Endothelial cell of umbilical vein (primary cell): Measurements from ENCODE around the gene ATP4A. TPM values are rescaled to one million over a fixed set of nuclear protein-coding genes. Genes with fewer than 3 reads are reported as not detected.

Source experiments
- BruUV-seq: library from RNA; stranded (reverse); fragments of 400-500 nt; replicated peaks from 2 replicates; lab custom pipeline; 2021; lab: Mats Ljungman, UMichigan
- CTCF ChIA-PET: fragments of 300-600, 350-600 bp; sonication (Branson Sonifier 250); formaldehyde crosslinking; loops from one replicate; lab custom pipeline; 2021; ENCODE audit warnings: antibody characterized with exemption, inconsistent platforms; lab: Charles Lee
- POLR2A ChIA-PET: fragments of 300-600, 350-600 bp; sonication (Branson Sonifier 250); formaldehyde crosslinking; loops from one replicate; lab custom pipeline; 2021; ENCODE audit warnings: antibody characterized with exemption, inconsistent platforms; lab: Charles Lee
- DNase-seq: peaks from one replicate; pipeline ENCODE4 v3.0.0-alpha.2; 2011; ENCODE audit warnings: low read depth, low spot score
- FAIRE-seq: peaks from 2 replicates; lab custom pipeline; 2011; peaks lifted over from hg19 to GRCh38; lab: Jason Lieb, UNC
- H2AFZ ChIP-seq: 2 replicates; pipeline ENCODE4 v1.6.0; 2012; ENCODE audit warnings: low read depth, low read length, control low read depth, inconsistent platforms
- H3K27ac ChIP-seq: 2 replicates; pipeline ENCODE4 v1.5.1; 2011; ENCODE audit warnings: low read depth, mild to moderate bottlenecking, control low read depth, low read length, moderate library complexity; ENCODE audit not compliant: insufficient read depth
- H3K27me3 ChIP-seq, 2 experiments: 2 replicates each; pipeline versions ENCODE4 v1.6.0 to v1.6.1; 2011; ENCODE audit warnings: low read length in 2 of 2, mixed read lengths in 1 of 2; ENCODE audit not compliant: control insufficient read depth in 2 of 2, insufficient read depth in 2 of 2
- H3K36me3 ChIP-seq, 2 experiments: 2 replicates in 1 of 2; 3 replicates in 1 of 2; pipeline ENCODE4 v1.5.1; 2011; ENCODE audit warnings: low read length in 2 of 2, mild to moderate bottlenecking in 1 of 2, moderate library complexity in 1 of 2; ENCODE audit not compliant: control insufficient read depth in 2 of 2, insufficient read depth in 2 of 2; ENCODE audit errors: extremely low read depth in 1 of 2
- H3K4me1 ChIP-seq: 3 replicates; pipeline ENCODE4 v1.5.1; 2011; ENCODE audit warnings: mild to moderate bottlenecking, low read length; ENCODE audit not compliant: control insufficient read depth, insufficient read depth; ENCODE audit errors: extremely low read depth
- H3K4me2 ChIP-seq: 2 replicates; pipeline ENCODE4 v1.6.1; 2011; ENCODE audit warnings: low read length, control low read depth, mixed read lengths; ENCODE audit not compliant: insufficient read depth
- H3K4me3 ChIP-seq, 3 experiments: fragments of 200-600 bp in 1 of 3; sonication (generic), shearing (Covaris generic) in 1 of 3; replicated peaks in 1 of 3; 2 replicates each; pipeline ENCODE4 v1.5.1; 2011 to 2016; ENCODE audit warnings: control low read depth in 3 of 3, low read length in 3 of 3, mild to moderate bottlenecking in 2 of 3, inconsistent platforms in 1 of 3, low read depth in 1 of 3, moderate library complexity in 1 of 3; ENCODE audit not compliant: insufficient read depth in 1 of 3
- H3K79me2 ChIP-seq: 2 replicates; pipeline ENCODE4 v1.6.0; 2012; ENCODE audit warnings: low read length, inconsistent platforms; ENCODE audit not compliant: control insufficient read depth, insufficient read depth
- H3K9ac ChIP-seq: replicated peaks from 2 replicates; pipeline ENCODE3; 2011; ENCODE audit warnings: low read length, control low read depth; ENCODE audit not compliant: insufficient read depth; ENCODE audit errors: extremely low read depth
- H3K9me1 ChIP-seq: replicated peaks from 3 replicates; pipeline ENCODE4 v1.6.0; 2011; ENCODE audit warnings: mild to moderate bottlenecking, low read length; ENCODE audit not compliant: control insufficient read depth, insufficient read depth; ENCODE audit errors: extremely low read depth
- H3K9me3 ChIP-seq: replicated peaks from 2 replicates; pipeline ENCODE4 v1.5.1; 2012; ENCODE audit warnings: low read length, inconsistent platforms; ENCODE audit not compliant: control insufficient read depth, insufficient read depth
- H4K20me1 ChIP-seq: replicated peaks from 2 replicates; pipeline ENCODE3; 2011; ENCODE audit warnings: mild to moderate bottlenecking, low read length; ENCODE audit not compliant: control insufficient read depth, insufficient read depth; ENCODE audit errors: extremely low read depth
- EZH2 ChIP-seq: IDR thresholded peaks from 2 replicates; pipeline ENCODE4 v1.6.1; 2012; ENCODE audit warnings: borderline replicate concordance, low read depth, mild to moderate bottlenecking, moderate library complexity, low read length, inconsistent platforms; ENCODE audit not compliant: severe bottlenecking
- FOS ChIP-seq: IDR thresholded peaks from 2 replicates; pipeline ENCODE4 v1.6.1; 2011; ENCODE audit warnings: mild to moderate bottlenecking, low read length, moderate library complexity, borderline replicate concordance; ENCODE audit not compliant: insufficient read depth
- GATA2 ChIP-seq: IDR thresholded peaks from 2 replicates; pipeline ENCODE4 v1.7.0; 2011; ENCODE audit warnings: low read depth, mild to moderate bottlenecking, moderate library complexity, mixed read lengths, low read length; ENCODE audit not compliant: insufficient read length, insufficient read depth
- JUN ChIP-seq: IDR thresholded peaks from 2 replicates; pipeline ENCODE4 v1.6.1; 2011; ENCODE audit warnings: borderline replicate concordance, low read depth; ENCODE audit not compliant: insufficient read length, insufficient read depth
- MYC ChIP-seq: IDR thresholded peaks from one replicate; pipeline ENCODE4 v1.6.1; 2011; ENCODE audit warnings: mild to moderate bottlenecking, low read depth, low read length
- POLR2A ChIP-seq: IDR thresholded peaks from 2 replicates; pipeline ENCODE4 v1.6.1; 2012; ENCODE audit warnings: low read depth, mild to moderate bottlenecking, control low read depth, low read length
- POLR2AphosphoS5 ChIP-seq: IDR thresholded peaks from 2 replicates; pipeline ENCODE4 v1.6.1; 2012; ENCODE audit warnings: low read depth, mild to moderate bottlenecking, control low read depth, low read length, moderate library complexity; ENCODE audit not compliant: insufficient read depth
- dilution Hi-C: fragments of 300-500 bp; cut with MboI; formaldehyde crosslinking; loops from one replicate; pipeline ENCODE4 v1.15.0; 2019; ENCODE audit warnings: low sequenced_read_pairs; ENCODE audit not compliant: extremely low pct_ligation_motif_present
- intact Hi-C: fragments of 100-400 bp; cut with micrococcal nuclease; formaldehyde crosslinking; loops from one replicate; pipeline ENCODE4 v1.10.0; 2022
- polyA plus RNA-seq, 4 experiments: library from polyadenylated mRNA; depleted of rRNA in 3 of 4; stranded (reverse) in 3 of 4; unstranded in 1 of 4; fragments of >200 nt; gene quantifications; 2 replicates each; pipeline versions ENCODE4 v1.2.1 to v1.2.3, GENCODE V29; 2011 to 2012; ENCODE audit warnings: missing spikeins in 1 of 4
- total RNA-seq: library from RNA; stranded (reverse); gene quantifications from 2 replicates; pipeline ENCODE4 v1.2.3, GENCODE V29; 2021
- TF ChIP-seq, protein P1 (sequence below): IDR thresholded peaks from 2 replicates; pipeline ENCODE4 v1.6.1; 2011; ENCODE audit not compliant: insufficient read depth, insufficient read length
- TF ChIP-seq, protein P2 (sequence below), 2 donors: IDR thresholded peaks; 1 replicate in 1 of 2; 2 replicates in 1 of 2; pipeline ENCODE4 v1.5.1; 2011; ENCODE audit warnings: low read length in 2 of 2, mild to moderate bottlenecking in 2 of 2, moderate library complexity in 2 of 2, control low read depth in 1 of 2, inconsistent platforms in 1 of 2, low read depth in 1 of 2; ENCODE audit not compliant: insufficient read depth in 1 of 2; ENCODE audit errors: extremely low read depth in 1 of 2

Gene ATP4A
- total and polyA plus RNA-seq, 2 donors (not counting 3 experiments of a cell fraction or from before 2014, with no cell fraction given), result not detected

DNA sequence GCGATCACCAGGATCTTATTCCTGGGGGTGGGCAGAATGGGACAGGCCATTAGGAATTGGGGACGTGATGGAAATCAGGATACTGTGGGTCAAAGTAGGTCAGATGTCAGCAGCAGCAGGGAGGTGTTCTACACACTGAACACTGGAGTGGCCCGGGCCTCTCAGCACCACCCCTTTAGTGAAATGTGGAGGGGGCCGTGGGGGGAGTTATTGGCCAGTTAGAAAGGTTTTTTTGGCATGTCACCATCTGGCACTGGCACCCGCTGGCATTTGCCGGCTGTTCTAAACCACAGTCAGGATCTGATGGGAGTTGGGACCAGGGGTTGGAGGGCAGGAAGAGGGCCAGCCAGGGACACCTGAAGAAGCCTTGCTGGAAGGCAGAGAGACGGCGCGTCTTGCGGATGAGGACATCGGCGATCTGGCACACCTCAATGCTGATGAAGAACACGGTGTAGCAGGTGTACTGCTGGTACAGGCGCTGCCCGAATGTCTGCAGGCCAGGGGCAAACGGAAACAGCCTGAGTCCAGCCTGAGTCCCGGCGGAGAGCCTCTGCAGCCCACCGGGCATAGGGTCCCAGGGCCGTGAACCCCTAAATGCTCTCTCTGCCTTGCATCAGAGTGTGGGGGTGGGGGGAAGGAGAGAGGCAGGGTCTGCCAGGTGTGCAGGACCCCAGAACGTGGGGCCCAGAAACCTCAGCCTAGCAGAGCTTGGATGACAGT lies 12.2 kb downstream of the ATP4A start:
- TF ChIP-seq FOS (no peak), EZH2 (no peak), MYC (no peak), POLR2AphosphoS5 (no peak), GATA2 (no peak), POLR2A (no peak), JUN (no peak)
- TF ChIP-seq, protein P1, sequence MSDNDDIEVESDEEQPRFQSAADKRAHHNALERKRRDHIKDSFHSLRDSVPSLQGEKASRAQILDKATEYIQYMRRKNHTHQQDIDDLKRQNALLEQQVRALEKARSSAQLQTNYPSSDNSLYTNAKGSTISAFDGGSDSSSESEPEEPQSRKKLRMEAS, result no peak
- TF ChIP-seq, protein P2, sequence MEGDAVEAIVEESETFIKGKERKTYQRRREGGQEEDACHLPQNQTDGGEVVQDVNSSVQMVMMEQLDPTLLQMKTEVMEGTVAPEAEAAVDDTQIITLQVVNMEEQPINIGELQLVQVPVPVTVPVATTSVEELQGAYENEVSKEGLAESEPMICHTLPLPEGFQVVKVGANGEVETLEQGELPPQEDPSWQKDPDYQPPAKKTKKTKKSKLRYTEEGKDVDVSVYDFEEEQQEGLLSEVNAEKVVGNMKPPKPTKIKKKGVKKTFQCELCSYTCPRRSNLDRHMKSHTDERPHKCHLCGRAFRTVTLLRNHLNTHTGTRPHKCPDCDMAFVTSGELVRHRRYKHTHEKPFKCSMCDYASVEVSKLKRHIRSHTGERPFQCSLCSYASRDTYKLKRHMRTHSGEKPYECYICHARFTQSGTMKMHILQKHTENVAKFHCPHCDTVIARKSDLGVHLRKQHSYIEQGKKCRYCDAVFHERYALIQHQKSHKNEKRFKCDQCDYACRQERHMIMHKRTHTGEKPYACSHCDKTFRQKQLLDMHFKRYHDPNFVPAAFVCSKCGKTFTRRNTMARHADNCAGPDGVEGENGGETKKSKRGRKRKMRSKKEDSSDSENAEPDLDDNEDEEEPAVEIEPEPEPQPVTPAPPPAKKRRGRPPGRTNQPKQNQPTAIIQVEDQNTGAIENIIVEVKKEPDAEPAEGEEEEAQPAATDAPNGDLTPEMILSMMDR (IDR thresholded peaks at IDR 0.05; ENCODE audit: extremely low read depth in 1 of 2, insufficient read depth in 1 of 2, low read depth in 1 of 2, low read length in 2 of 2), result no peak
- no peak overlapping the region for H3K4me2 ChIP-seq
- ChIA-PET POLR2A (no interaction called here), CTCF (interaction anchor here (1.7 kb wide), 1 partner anchor 41 kb away, joined by 4 read pairs; no protein-coding TSS in a partner anchor)
- no peaks in the 10 kb centered on the region for H3K27me3 ChIP-seq
- no peaks in the 10 kb centered on the region for H3K9me1 ChIP-seq
- FAIRE-seq (no peak), DNase-seq (no peak)
- H2AFZ ChIP-seq, result no peak overlapping the region
- intact Hi-C loops (no loop called here), dilution Hi-C loops (no loop called here)
- H3K79me2 ChIP-seq, result peaks cover 5% of the 10 kb centered on the region
- no peaks in the 10 kb centered on the region for H3K36me3 ChIP-seq
- H4K20me1 ChIP-seq, result no peaks in the 10 kb centered on the region
- peaks cover 7% of the 10 kb centered on the region for H3K4me1 ChIP-seq
- H3K4me3 ChIP-seq, result no peak overlapping the region
- no TSS peak for BruUV-seq
- no peak overlapping the region for H3K27ac ChIP-seq
- no peak overlapping the region for H3K9ac ChIP-seq
- H3K9me3 ChIP-seq, result no peaks in the 10 kb centered on the region
